Muscle of arm (tissue), 12 donors: ENCODE results near the gene TSPAN9. TPM values are rescaled to one million over a fixed set of nuclear protein-coding genes. Genes with fewer than 3 reads are reported as not detected.

Experiments used
- DNase-seq: peaks from one replicate; pipeline ENCODE4 v3.0.0-alpha.2; 2013
- polyA plus RNA-seq, 12 donors: library from polyadenylated mRNA; unstranded; fragments of 120-200 nt; gene quantifications; one replicate each; pipeline ENCODE4 v1.2.1, GENCODE V29; 2013; ENCODE audit not compliant: insufficient read length in 12 of 12

TSPAN9 gene
- polyA plus RNA-seq, 12 donors: 55.2 to 563 (median 115) TPM

DNA sequence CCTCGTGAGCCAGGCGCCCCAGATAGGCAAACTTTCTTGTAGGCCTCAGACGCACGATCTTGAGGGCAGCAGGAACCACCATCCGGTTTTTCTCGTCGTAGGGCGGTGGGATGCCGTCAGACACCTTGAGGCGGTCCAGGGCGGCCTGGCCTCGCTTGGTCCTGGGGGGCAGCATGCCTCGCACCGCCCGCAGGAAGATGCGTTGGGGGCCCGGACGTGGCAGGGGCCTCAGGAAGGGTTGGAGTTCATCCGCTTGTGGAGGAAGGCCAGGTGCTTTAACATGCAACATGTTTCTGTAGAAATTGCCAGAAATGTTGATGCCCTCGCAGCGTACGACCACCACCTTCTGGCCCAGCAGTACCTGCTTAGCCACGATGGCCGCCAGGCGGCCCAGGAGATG is 5.5 kb upstream of the TSPAN9 start:
- no peak for DNase-seq

- peak; percentile 92 for DNase-seq
These were observed 3.5 kb upstream of the TSPAN9 start for GRCh38 chr12:3073438-3074250.

GRCh38 chr12:3075315-3075714 is 1.9 kb upstream of the TSPAN9 start:
- no peak for DNase-seq

DNA sequence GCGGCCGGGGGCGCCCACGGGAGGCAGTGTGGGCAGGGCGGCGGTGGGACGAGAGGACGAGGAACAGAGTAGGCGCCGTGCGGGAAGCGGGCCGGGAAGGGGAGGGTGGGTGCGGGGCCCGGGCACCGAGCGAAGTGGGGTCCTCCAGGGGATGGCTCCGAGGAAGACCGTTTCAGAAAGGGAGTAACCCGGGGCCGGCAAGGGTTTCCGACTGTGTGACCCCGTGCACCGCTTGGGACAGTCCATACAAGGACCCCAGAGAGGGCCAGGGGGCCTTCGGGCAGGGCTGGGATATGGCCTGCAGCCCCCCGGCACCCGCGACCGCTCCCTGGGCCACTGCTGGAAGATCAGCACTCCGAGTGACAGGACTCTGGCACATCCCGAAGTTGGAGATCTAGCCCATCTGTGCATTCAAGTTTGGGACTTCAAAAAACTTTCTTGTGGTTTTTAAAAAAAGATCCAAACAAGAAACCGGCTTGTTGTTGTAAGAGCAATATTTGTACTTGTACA is 448 bp downstream of the TSPAN9 start:
- no peak for DNase-seq

- DNase-seq: no peak
These were observed 1.1 kb downstream of the TSPAN9 start for GRCh38 chr12:3078086-3078820.

- DNase-seq: no peak
These were observed 3.9 kb downstream of the TSPAN9 start for GRCh38 chr12:3081091-3081490.

DNA sequence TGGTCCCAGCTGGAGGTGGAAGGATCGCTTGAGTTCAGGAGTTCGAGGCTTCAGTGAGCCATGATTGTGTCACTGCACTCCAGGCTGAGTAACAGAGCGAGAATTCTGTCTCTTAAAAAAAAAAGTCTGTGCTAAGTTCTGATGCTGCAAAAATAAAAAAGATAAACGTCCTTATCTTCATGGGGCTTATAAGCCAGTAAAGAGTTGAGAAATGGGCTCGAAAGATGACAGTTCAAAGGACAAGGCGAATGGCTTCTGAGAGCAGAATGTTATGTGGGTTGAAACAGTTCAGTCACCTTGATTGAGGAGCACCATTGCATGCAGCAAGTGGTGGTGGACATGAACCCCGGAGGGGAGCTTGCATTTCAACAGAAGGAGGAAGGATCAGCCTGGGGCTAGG is 4.7 kb downstream of the TSPAN9 start:
- no peak for DNase-seq

DNA sequence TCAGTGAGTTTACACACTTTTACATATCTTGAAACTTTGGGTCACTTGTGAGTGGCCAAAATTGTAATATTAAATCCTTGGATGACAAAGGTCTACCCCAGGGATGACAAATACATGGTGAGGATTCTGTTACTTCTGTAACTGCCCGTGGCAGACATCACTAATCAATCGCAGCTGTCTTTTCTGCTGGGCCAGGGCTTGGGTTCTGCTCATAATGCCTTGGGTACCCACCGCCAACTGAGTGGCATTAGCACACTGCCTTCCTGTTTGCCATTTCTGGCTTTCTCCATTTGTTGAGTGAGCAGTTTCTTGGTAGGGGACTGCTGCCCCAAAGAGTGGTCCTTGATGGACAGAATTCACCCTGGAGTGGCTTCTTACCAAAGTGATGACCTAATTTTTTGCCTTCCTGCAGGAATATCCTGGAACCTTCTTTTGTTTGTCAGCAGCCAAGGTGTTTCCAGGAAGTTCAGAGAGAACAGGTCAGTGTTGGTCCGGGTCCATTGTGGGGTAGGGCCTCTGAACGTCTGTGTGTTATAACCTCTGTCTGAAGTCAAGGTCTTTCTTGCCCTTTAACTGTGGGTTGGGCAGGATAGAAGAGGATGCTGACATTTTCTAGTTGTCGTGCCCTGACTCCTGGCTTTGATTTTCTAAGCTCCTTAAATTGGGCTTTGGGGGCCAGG is 6.2 kb downstream of the TSPAN9 start:
- DNase-seq: no peak

DNA sequence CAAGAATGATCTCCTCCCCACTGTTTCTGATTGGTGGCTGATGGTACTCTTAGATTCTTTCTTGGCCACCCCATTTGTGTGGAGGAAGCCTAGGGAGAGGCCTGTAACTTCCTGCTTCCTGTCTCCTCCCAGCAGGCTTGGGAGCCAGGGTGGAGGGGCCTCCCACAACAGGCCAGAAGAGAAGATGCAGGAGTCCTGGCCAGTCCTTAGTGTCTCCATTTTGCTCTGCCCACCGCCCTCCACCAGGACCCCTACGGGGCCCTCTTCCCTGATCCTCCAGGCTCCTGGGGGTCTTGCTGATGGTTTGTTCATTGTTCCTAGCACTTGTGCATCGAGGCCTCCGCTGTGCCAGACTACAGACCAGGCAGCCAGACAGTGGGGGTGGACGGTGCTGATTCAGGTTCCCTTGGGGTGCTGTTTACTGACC is 6.8 kb downstream of the TSPAN9 start:
- DNase-seq: no peak

DNA sequence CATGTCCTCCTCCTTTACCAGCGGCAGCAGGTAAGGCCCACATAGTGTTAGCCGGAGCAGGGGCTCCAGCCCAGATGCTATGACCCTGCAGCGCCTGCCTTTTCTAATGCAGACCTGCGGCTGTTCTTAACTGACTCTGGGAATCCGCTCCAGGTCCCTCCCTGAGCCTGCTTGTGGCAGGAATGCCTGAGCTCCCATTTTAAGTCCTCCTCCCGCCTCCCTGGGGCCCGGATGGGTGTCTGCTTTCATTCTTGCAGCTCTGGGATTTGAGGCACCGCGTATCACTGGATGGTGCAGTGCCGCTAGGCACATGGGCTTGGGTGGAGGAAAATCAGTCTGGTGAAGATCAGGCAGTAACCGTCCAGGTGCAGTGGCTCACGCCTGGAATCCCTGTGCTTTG is 7.6 kb downstream of the TSPAN9 start:
- no peak for DNase-seq

DNA sequence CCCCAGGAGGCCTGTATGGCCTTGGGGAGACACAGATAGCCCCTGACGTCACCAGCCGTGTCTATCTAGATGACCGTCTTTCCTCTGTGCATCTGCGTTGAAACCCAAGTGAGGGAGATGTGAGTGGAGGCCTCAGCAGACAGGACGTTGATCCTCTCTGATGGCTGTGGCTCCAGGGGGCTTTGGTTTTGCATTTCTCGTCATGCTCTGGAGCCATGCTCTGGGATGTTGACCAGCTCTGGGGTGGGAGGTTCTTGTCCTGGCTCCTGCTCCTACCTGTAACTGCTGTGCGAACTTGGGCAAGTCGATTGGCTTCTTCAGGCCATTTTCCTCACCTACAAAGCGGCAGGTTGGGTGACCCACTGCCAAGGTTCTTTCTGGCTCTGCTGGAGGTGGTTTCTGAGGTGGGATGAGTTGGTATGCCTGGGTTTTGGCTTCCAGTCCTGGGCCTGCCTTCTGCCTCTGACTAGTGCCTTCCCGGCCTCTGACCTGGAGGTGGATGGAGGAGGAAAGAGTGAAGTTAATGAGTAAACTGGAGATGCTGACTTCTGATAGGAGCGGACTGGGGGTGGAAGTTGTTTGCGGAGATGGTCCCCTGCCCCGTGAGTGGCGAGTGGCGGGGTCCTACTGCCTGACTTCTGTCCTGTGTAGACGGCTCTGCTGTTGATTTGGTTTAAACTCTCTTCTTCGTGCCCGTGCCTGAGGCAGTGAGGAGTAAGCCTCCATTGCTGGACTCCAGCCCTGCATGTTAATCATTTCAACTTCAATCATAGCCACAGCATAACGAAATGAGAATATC is 8.4 kb downstream of the TSPAN9 start:
- no peak for DNase-seq

GRCh38 chr12:3086211-3086610 is 9.0 kb downstream of the TSPAN9 start:
- no peak for DNase-seq

DNA sequence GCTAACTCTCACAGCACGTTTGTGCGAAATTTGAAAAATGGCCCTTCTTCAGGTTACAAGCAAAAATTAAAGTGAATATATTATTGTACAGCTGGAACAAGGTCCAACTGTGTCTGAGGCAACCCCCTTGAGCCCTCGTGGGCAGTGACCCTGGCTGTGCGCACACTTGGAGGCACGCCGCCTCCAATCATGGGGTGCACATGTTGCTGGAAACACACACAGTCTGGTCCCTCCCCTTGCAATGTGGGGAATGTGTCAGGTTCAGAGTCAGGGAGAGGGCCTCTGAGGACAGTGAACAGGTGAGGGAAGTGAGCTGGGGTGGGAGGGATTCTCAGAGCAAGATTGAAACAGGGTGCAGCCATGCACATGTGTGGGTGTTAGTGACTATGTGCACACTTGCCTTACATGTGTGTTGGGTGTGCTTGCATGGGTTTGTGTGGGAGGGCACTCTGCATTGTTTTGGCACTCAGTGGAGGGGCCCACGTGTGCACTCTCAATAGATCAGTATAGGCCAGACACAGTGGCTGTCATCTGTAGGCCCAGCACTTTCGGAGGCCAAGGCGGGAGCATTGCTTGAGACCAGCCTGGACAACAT is 9.6 kb downstream of the TSPAN9 start:
- no peak for DNase-seq

GRCh38 chr12:3087758-3088650 is 10.8 kb downstream of the TSPAN9 start:
- DNase-seq: no peak

GRCh38 chr12:3089588-3089987 is 12.4 kb downstream of the TSPAN9 start:
- DNase-seq: no peak

DNA sequence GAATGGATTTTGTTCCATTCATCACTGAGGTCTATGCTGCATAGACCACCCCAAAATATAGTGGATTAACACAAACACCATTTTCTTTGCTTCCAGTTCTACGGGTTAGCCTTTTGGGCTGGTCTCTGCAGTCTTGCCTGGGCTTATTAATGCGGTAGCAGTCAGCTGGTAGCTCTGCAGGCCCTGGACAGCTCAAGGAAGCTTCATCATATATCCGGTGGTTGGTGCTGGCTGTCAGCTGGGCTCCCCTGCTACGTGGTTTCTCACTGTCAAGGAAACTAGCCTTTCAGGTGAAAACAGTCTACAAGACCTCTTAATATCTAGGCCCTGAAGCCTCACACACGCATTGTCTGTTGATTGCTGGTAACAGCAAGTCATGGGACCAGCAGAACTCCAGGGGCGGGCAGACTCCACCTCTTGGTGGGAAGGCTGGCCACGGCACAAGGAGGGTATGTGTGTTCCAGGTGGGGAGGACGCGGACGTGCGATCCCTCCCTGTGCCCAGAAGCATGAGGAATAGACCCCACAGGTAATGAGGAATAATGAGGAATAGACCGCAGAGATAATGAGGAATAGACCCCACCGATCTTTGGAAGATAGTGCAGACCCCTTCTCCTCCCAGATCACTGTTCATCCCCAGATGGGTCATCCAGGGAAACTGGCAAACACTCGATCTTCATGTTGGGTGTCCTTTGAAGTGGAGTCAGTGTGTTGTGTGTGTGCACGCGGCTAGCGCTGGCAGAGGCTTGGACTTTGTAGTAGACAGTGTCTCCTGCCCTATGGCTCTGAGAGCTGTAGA is 13.3 kb downstream of the TSPAN9 start:
- DNase-seq: no peak

- DNase-seq: no peak
These were observed 13.8 kb downstream of the TSPAN9 start for GRCh38 chr12:3091038-3091319.

DNA sequence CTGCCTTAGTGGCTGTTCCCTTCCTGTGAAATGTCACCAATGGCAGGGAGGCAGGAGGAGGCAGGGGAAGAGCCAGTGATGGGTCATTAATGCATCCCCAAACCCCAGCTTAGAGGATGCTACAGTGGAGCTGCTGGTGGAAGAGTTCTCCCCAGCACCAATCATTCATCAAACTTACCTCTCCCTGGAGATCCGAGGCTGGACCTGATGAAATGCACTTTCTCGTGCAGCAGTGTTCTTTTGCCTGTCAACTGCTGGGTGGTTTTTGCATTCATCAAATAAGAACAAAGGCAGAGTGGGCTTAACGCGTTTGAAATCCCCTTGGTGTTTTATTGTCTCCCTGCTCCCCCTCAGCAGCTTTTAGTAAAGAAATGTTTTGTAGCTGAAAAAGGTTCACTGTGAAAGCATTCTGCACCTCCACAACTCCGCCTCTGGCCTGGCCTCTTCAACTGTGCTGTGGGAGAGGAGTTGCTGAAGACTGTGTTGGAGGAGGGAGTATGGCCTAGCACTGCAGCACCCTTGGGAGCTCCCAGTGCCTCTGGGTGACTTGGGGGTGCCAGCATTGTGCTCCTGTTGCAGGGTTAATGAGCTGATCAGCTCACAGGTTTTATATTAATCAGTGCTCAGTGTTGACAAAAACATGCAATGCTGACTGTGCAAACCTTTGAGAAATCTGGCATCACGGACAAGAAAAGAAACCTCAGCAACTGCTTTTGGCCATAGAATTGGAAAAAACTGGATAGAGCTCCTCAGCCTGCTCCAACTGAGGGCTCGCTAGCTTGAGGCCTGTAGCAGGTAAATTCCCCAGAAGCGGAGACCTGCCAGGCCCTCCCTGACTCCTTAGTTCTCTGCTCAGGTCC is 14.4 kb downstream of the TSPAN9 start:
- DNase-seq: peak; percentile 75

GRCh38 chr12:3092764-3093163 is 15.6 kb downstream of the TSPAN9 start:
- no peak for DNase-seq
